HG02938 (cell line): Measurements from ENCODE around the gene TLE1.

Experiments used
- ATAC-seq: cut with Tn5 transposase; IDR thresholded peaks from one replicate; pipeline ENCODE4 v1.9.1; 2021; ENCODE audit warnings: mild to moderate bottlenecking, moderate library complexity; ENCODE audit not compliant: unreplicated experiment

The TLE1 gene

GRCh38 chr9:81552581-81552991 lies 136.8 kb downstream of the TLE1 start:
- ATAC-seq: no peak

- ATAC-seq: no peak
Measured at GRCh38 chr9:81550207-81550583, 139.2 kb downstream of the TLE1 start.

GRCh38 chr9:81549500-81550206 lies 139.7 kb downstream of the TLE1 start:
- no peak for ATAC-seq

- ATAC-seq: no peak
Measured at GRCh38 chr9:81548911-81549310, 140.4 kb downstream of the TLE1 start.

GRCh38 chr9:81546489-81546888 lies 142.9 kb downstream of the TLE1 start:
- no peak for ATAC-seq

- ATAC-seq: no peak
Measured at GRCh38 chr9:81543695-81544094, 145.7 kb downstream of the TLE1 start.

- no peak for ATAC-seq
Measured at GRCh38 chr9:81542118-81542889, 147.0 kb downstream of the TLE1 start.

- ATAC-seq: no peak
Measured at GRCh38 chr9:81540142-81540710, 149.1 kb downstream of the TLE1 start.

GRCh38 chr9:81539317-81539716 lies 150.0 kb downstream of the TLE1 start:
- no peak for ATAC-seq

GRCh38 chr9:81538890-81539289 lies 150.5 kb downstream of the TLE1 start:
- ATAC-seq: no peak

GRCh38 chr9:81537964-81538363 lies 151.4 kb downstream of the TLE1 start:
- no peak for ATAC-seq

GRCh38 chr9:81536242-81537025 lies 152.9 kb downstream of the TLE1 start:
- ATAC-seq: no peak

GRCh38 chr9:81535542-81536241 lies 153.7 kb downstream of the TLE1 start:
- no peak for ATAC-seq

GRCh38 chr9:81534138-81534875 lies 155.0 kb downstream of the TLE1 start:
- no peak for ATAC-seq
